Lower lobe of right lung (tissue), 2 donors: ENCODE measurements around the gene RSF1. TPM values are rescaled to one million over a fixed set of nuclear protein-coding genes. Genes with fewer than 3 reads are reported as not detected.

ENCODE experiments used
- ATAC-seq, 2 donors: fragments of 200-7000 bp; cut with Tn5 transposase; one replicate each; pipeline ENCODE4 v1.9.1; 2020 to 2022; ENCODE audit warnings: mild to moderate bottlenecking in 2 of 2, moderate library complexity in 2 of 2
- DNase-seq: peaks from one replicate; pipeline ENCODE4 v3.0.0-alpha.2; 2020
- H3K27ac ChIP-seq: fragments of 200-600 bp; one replicate; pipeline ENCODE4 v1.8.0; 2022
- H3K27me3 ChIP-seq: fragments of 200-600 bp; one replicate; pipeline ENCODE4 v1.8.0; 2022; ENCODE audit warnings: low read depth
- H3K36me3 ChIP-seq: fragments of 200-600 bp; one replicate; pipeline ENCODE4 v1.8.0; 2022; ENCODE audit warnings: mild to moderate bottlenecking
- H3K4me1 ChIP-seq: fragments of 200-600 bp; one replicate; pipeline ENCODE4 v1.8.0; 2022
- H3K4me3 ChIP-seq: fragments of 200-600 bp; one replicate; pipeline ENCODE4 v1.8.0; 2022; ENCODE audit warnings: mild to moderate bottlenecking
- H3K9me3 ChIP-seq: fragments of 200-600 bp; one replicate; pipeline ENCODE4 v1.8.0; 2022
- CTCF ChIP-seq: fragments of 200-600 bp; IDR thresholded peaks from one replicate; pipeline ENCODE4 v1.8.0; 2022; ENCODE audit warnings: antibody characterized with exemption, mild to moderate bottlenecking
- intact Hi-C: fragments of 100-400 bp; cut with DNase I; formaldehyde crosslinking; loops from one replicate; pipeline ENCODE4 v1.11.0; 2022
- total RNA-seq: library from RNA; stranded (reverse); fragmentation: NEBNext Ultra II Directional; extraction: Animal tissue kit (Norgen Biotek cat#: 25700); gene quantifications from one replicate; pipeline ENCODE4 v1.2.1, GENCODE V29; 2021
- donor health status: DM: no; HTN: yes; CAD: no; lungs with severe emphysema.

RSF1 gene
- total RNA-seq, 1 donor from 2014 or later = 59.6 TPM

- Histone ChIP-seq H3K36me3 (no peaks in the 10 kb centered on the region), H3K9me3 (no peaks in the 10 kb centered on the region), H3K4me1 (peaks cover 9% of the 10 kb centered on the region), H3K27ac (no peak overlapping the region), H3K27me3 (no peaks in the 10 kb centered on the region), H3K4me3 (no peak overlapping the region)
- no peak for TF ChIP-seq CTCF
- no peak for DNase-seq
- intact Hi-C loops = no loop called here
- no peak for ATAC-seq
Measured at GRCh38 chr11:77775936-77776335, 44.6 kb downstream of the RSF1 start.

GRCh38 chr11:77771135-77771534, 49.4 kb downstream of the RSF1 start:
- DNase-seq (no peak), ATAC-seq (no peak)
- H3K27me3 ChIP-seq = no peaks in the 10 kb centered on the region
- peaks cover 17% of the 10 kb centered on the region for H3K4me1 ChIP-seq
- H3K27ac ChIP-seq = no peak overlapping the region
- intact Hi-C loops = no loop called here
- H3K36me3 ChIP-seq = no peaks in the 10 kb centered on the region
- no peak for TF ChIP-seq CTCF
- H3K4me3 ChIP-seq = no peak overlapping the region
- H3K9me3 ChIP-seq = no peaks in the 10 kb centered on the region

- Histone ChIP-seq H3K9me3 (no peaks in the 10 kb centered on the region), H3K36me3 (no peaks in the 10 kb centered on the region), H3K4me3 (no peak overlapping the region), H3K27me3 (no peaks in the 10 kb centered on the region), H3K4me1 (peaks cover 17% of the 10 kb centered on the region), H3K27ac (no peak overlapping the region)
- no peak for DNase-seq
- TF ChIP-seq CTCF = no peak
- intact Hi-C loops = no loop called here
- no peak for ATAC-seq
Measured at GRCh38 chr11:77770629-77771028, 49.9 kb downstream of the RSF1 start.

GRCh38 chr11:77762426-77762825, 58.1 kb downstream of the RSF1 start:
- no peak overlapping the region for H3K27ac ChIP-seq
- H3K36me3 ChIP-seq = peaks cover 24% of the 10 kb centered on the region
- ATAC-seq = no peak
- no peak for TF ChIP-seq CTCF
- no peaks in the 10 kb centered on the region for H3K27me3 ChIP-seq
- no peak for DNase-seq
- H3K9me3 ChIP-seq = no peaks in the 10 kb centered on the region
- H3K4me1 ChIP-seq = no peaks in the 10 kb centered on the region
- intact Hi-C loops = no loop called here
- no peak overlapping the region for H3K4me3 ChIP-seq

- no peak overlapping the region for H3K27ac ChIP-seq
- no peak for TF ChIP-seq CTCF
- intact Hi-C loops = no loop called here
Measured at GRCh38 chr11:77761491-77761890, 59.0 kb downstream of the RSF1 start.

GRCh38 chr11:77758331-77758730, 62.2 kb downstream of the RSF1 start:
- no peaks in the 10 kb centered on the region for H3K27me3 ChIP-seq
- TF ChIP-seq CTCF = no peak
- no peak for DNase-seq
- H3K36me3 ChIP-seq = peaks cover 28% of the 10 kb centered on the region
- no peak overlapping the region for H3K27ac ChIP-seq
- H3K4me3 ChIP-seq = no peak overlapping the region
- no peak for ATAC-seq
- no peaks in the 10 kb centered on the region for H3K9me3 ChIP-seq
- no peaks in the 10 kb centered on the region for H3K4me1 ChIP-seq
- intact Hi-C loops = no loop called here

More at GRCh38 chr11:77761491-77761890, 59.0 kb downstream of the RSF1 start:
- Histone ChIP-seq H3K36me3 (peaks cover 24% of the 10 kb centered on the region), H3K4me1 (no peaks in the 10 kb centered on the region), H3K9me3 (no peaks in the 10 kb centered on the region), H3K4me3 (no peak overlapping the region), H3K27me3 (no peaks in the 10 kb centered on the region)
- DNase-seq (no peak), ATAC-seq (no peak)
